Measurements from ENCODE around the gene CXorf58. TPM values are rescaled to one million over a fixed set of nuclear protein-coding genes. Genes with fewer than 3 reads are reported as not detected.

Gene CXorf58
- polyA plus RNA-seq, 2 of the 4 experiments (the other 2 are of a cell fraction) = 0.15 to 0.47 TPM

GRCh38 chrX:23879380-23880090, 28.3 kb upstream of the CXorf58 start:
- ATAC-seq = no peak
- Histone ChIP-seq H3K4me2 (peak overlapping the region; percentile 36; the same call in 1 of the 3 replicates), H3K27ac (peak overlapping the region; percentile 46 to 76; a peak in 4 of 6 replicates), H3K9me3 (no peaks in the 10 kb centered on the region), H3K4me3 (no peak overlapping the region), H3K4me1 (peaks cover 42% of the 10 kb centered on the region)
- POLR2A ChIA-PET = interaction anchor here (1.0 kb wide), 1 partner anchor 97 kb away, joined by 4 read pairs; the partner anchor contains the start of gene SAT1
- FAIRE-seq = no peak
- CTCF ChIA-PET = interaction anchor here (0.6 to 2.2 kb wide), 3 partner anchors 13 to 189 kb away, joined by 3 to 10 read pairs (median 9); no protein-coding TSS in a partner anchor
- TF ChIP-seq GATA3 (IDR thresholded peaks at IDR 0.05; ENCODE audit: borderline replicate concordance) = no peak
- no peak for TF ChIP-seq RFX5 (IDR thresholded peaks at IDR 0.05)
- TF ChIP-seq HOXB5 (CRISPR knock-in tag; IDR thresholded peaks at IDR 0.05) = no peak
- TF ChIP-seq HOXA7 (CRISPR knock-in tag; IDR thresholded peaks at IDR 0.05) = no peak
- TF ChIP-seq CBX2 (IDR thresholded peaks at IDR 0.05; ENCODE audit: borderline replicate concordance, low read depth) = no peak
- TF ChIP-seq NPAS2 (CRISPR knock-in tag; IDR thresholded peaks at IDR 0.05; ENCODE audit: borderline replicate concordance) = no peak
- no peak for TF ChIP-seq FOSB (CRISPR knock-in tag; IDR thresholded peaks at IDR 0.05)
- TF ChIP-seq USF2 (IDR thresholded peaks at IDR 0.05) = no peak
- TF ChIP-seq ZFP36 (IDR thresholded peaks at IDR 0.05; ENCODE audit: borderline replicate concordance, partially characterized antibody) = no peak
- no peak for TF ChIP-seq HES2 (IDR thresholded peaks at IDR 0.05)
- no peak for TF ChIP-seq PHF8 (IDR thresholded peaks at IDR 0.05; ENCODE audit: borderline replicate concordance, low read depth)
- TF ChIP-seq BCL3 (IDR thresholded peaks at IDR 0.05) = no peak
- no peak for DNase-seq (ENCODE audit: low read depth in 1 of 2, low spot score in 1 of 2)
- 35% methylated on average over 2 of the region's 2 CpGs for WGBS (ENCODE audit: missing lambda C conversion rate)

GRCh38 chrX:23883737-23884354, 24.0 kb upstream of the CXorf58 start:
- FAIRE-seq (peak; percentile 99), ATAC-seq (peak; percentile 87 to 93), DNase-seq (ENCODE audit: low read depth in 1 of 2, low spot score in 1 of 2) (peak; percentile 76 to 79)
- H3K4me2 ChIP-seq = peak overlapping the region; percentile 62
- POLR2A ChIA-PET = interaction anchor here (2.0 to 2.8 kb wide), 2 partner anchors 17 to 100 kb away, joined by 12 to 22 read pairs; partner anchors contain the start of gene SAT1
- peak overlapping the region; percentile 88 to 97 for H3K27ac ChIP-seq
- CTCF ChIA-PET = interaction anchor here (3.8 kb wide), 1 partner anchor 18 kb away, joined by 29 read pairs; no protein-coding TSS in a partner anchor
- no peaks in the 10 kb centered on the region for H3K9me3 ChIP-seq
- TF ChIP-seq GATA3 (IDR thresholded peaks at IDR 0.05; ENCODE audit: borderline replicate concordance) (peak; percentile 27; the same call in 1 of the 2 replicates), POLR2A (IDR thresholded peaks at IDR 0.05; ENCODE audit: low read length) (no peak), HOXB5 (CRISPR knock-in tag; IDR thresholded peaks at IDR 0.05) (peak; percentile 28; the same call in 1 of the 2 replicates), RARB (CRISPR knock-in tag; IDR thresholded peaks at IDR 0.05) (no peak), ZNF302 (CRISPR knock-in tag; IDR thresholded peaks at IDR 0.05) (no peak), E2F6 (IDR thresholded peaks at IDR 0.05; ENCODE audit: borderline replicate concordance, low read depth) (peak; percentile 86), MAX (IDR thresholded peaks at IDR 0.05) (peak; percentile 83), JUNB (IDR thresholded peaks at IDR 0.05) (no peak), FOSL2 (IDR thresholded peaks at IDR 0.05) (peak; percentile 55; the same call in 1 of the 2 replicates), FOSL2 (CRISPR knock-in tag; IDR thresholded peaks at IDR 0.05) (peak; percentile 79), RCOR1 (IDR thresholded peaks at IDR 0.05; ENCODE audit: low read depth, low read length) (no peak), HOXA7 (CRISPR knock-in tag; IDR thresholded peaks at IDR 0.05) (no peak), JUN (IDR thresholded peaks at IDR 0.05) (peak in 1 of 2 experiments; percentile 36; a peak in 1 of 5 replicates), ZC3H11A (IDR thresholded peaks at IDR 0.05) (no peak), NFE2L2 (conservative IDR thresholded peaks at IDR 0.05; ENCODE audit: low read length) (no peak), HEYL (CRISPR knock-in tag; IDR thresholded peaks at IDR 0.05) (0 out of 2 replicates have a peak, but pooled peaks have one; percentile 28), CBX2 (IDR thresholded peaks at IDR 0.05; ENCODE audit: borderline replicate concordance, low read depth) (no peak), HOXB13 (CRISPR knock-in tag; IDR thresholded peaks at IDR 0.05; ENCODE audit: low read depth) (0 out of 2 replicates have a peak, but pooled peaks have one; percentile 28), EP300 (IDR thresholded peaks at IDR 0.05) (no peak)
- no peak overlapping the region for H3K4me3 ChIP-seq
- whole genome bisulfite sequencing (ENCODE audit: missing lambda C conversion rate) = under 1% methylated on average over 9 of the region's 9 CpGs
- H3K4me1 ChIP-seq = peaks cover 76% of the 10 kb centered on the region

Data from A549 (cell line).